Glutamatergic neuron (in vitro differentiated cells): Measurements from ENCODE around the gene BARHL2. TPM values are rescaled to one million over a fixed set of nuclear protein-coding genes. Genes with fewer than 3 reads are reported as not detected.

Experiments used
- DNase-seq: peaks from one replicate; pipeline ENCODE4 v3.0.0; 2022
- H3K27ac Mint-ChIP-seq: one replicate; pipeline ENCODE4 v1.8.0; 2020; ENCODE audit warnings: mild to moderate bottlenecking, mixed read lengths, inconsistent platforms; ENCODE audit not compliant: unreplicated experiment
- H3K27me3 Mint-ChIP-seq: one replicate; pipeline ENCODE4 v1.8.0; 2020; ENCODE audit warnings: mild to moderate bottlenecking, moderate library complexity, mixed read lengths, inconsistent platforms; ENCODE audit not compliant: unreplicated experiment
- H3K36me3 Mint-ChIP-seq: one replicate; pipeline ENCODE4 v1.8.0; 2020; ENCODE audit warnings: mild to moderate bottlenecking, mixed read lengths, inconsistent platforms; ENCODE audit not compliant: unreplicated experiment
- H3K4me1 Mint-ChIP-seq: one replicate; pipeline ENCODE4 v1.8.0; 2020; ENCODE audit warnings: mild to moderate bottlenecking, low read depth, mixed read lengths, inconsistent platforms; ENCODE audit not compliant: unreplicated experiment
- H3K4me3 Mint-ChIP-seq: one replicate; pipeline ENCODE4 v1.8.0; 2020; ENCODE audit warnings: mild to moderate bottlenecking, mixed read lengths, inconsistent platforms; ENCODE audit not compliant: unreplicated experiment
- H3K9me3 Mint-ChIP-seq: one replicate; pipeline ENCODE4 v1.8.0; 2020; ENCODE audit warnings: mild to moderate bottlenecking, moderate library complexity, mixed read lengths, inconsistent platforms; ENCODE audit not compliant: unreplicated experiment
- CTCF ChIP-seq: fragments of 200-600 bp; sonication (generic); IDR thresholded peaks from one replicate; pipeline ENCODE4 v1.5.0; 2021; ENCODE audit not compliant: partially characterized antibody, unreplicated experiment
- total RNA-seq: library from RNA; stranded (reverse); fragmentation: NEBNext Ultra II Directional; extraction: Animal tissue kit (Norgen Biotek cat#: 25700); gene quantifications from one replicate; pipeline ENCODE4 v1.2.1, GENCODE V29; 2021; ENCODE audit not compliant: unreplicated experiment

BARHL2 gene
- total RNA-seq, 1 donor from 2014 or later, result 0.27 TPM

- no peak for TF ChIP-seq CTCF
- Mint-ChIP-seq H3K36me3 (no peaks in the 10 kb centered on the region), H3K9me3 (peaks cover 3% of the 10 kb centered on the region), H3K4me3 (no peak overlapping the region), H3K27ac (no peak overlapping the region), H3K27me3 (peaks cover 3% of the 10 kb centered on the region), H3K4me1 (no peaks in the 10 kb centered on the region)
- DNase-seq, result no peak
These were observed 44.1 kb upstream of the BARHL2 start for GRCh38 chr1:90761156-90761555.

GRCh38 chr1:90753556-90753955, 36.5 kb upstream of the BARHL2 start:
- Mint-ChIP-seq H3K27ac (no peak overlapping the region), H3K9me3 (no peaks in the 10 kb centered on the region), H3K4me1 (no peaks in the 10 kb centered on the region), H3K36me3 (no peaks in the 10 kb centered on the region), H3K27me3 (no peaks in the 10 kb centered on the region), H3K4me3 (no peak overlapping the region)
- no peak for DNase-seq
- no peak for TF ChIP-seq CTCF

- no peak for TF ChIP-seq CTCF
- no peak overlapping the region for H3K4me3 Mint-ChIP-seq
- H3K27me3 Mint-ChIP-seq, result no peaks in the 10 kb centered on the region
- no peaks in the 10 kb centered on the region for H3K36me3 Mint-ChIP-seq
- H3K9me3 Mint-ChIP-seq, result no peaks in the 10 kb centered on the region
- no peak for DNase-seq
- H3K27ac Mint-ChIP-seq, result no peak overlapping the region
- no peaks in the 10 kb centered on the region for H3K4me1 Mint-ChIP-seq
These were observed 31.6 kb upstream of the BARHL2 start for GRCh38 chr1:90748668-90749067.

DNA sequence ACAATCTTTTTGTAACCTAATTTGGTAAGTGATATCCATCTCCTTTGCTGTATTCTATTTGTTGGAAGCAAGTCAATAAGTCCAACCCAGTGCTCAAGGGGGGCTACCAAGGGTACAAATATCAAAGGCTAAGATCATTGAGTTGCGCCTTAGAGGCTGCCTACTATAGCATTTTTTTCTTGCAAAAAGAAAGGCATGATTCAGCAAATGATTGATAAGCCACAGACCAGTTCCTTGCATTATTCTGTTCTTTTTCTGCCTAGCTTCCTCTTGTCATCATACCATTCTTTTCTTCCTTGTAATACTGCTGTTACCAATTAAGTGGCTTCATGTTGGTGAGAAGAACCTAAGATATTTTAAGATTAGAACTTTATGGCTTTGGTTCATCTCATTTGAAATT, 29.8 kb upstream of the BARHL2 start:
- H3K27me3 Mint-ChIP-seq, result no peaks in the 10 kb centered on the region
- no peak overlapping the region for H3K4me3 Mint-ChIP-seq
- H3K9me3 Mint-ChIP-seq, result no peaks in the 10 kb centered on the region
- DNase-seq, result no peak
- no peak for TF ChIP-seq CTCF
- no peak overlapping the region for H3K27ac Mint-ChIP-seq
- no peaks in the 10 kb centered on the region for H3K4me1 Mint-ChIP-seq
- H3K36me3 Mint-ChIP-seq, result no peaks in the 10 kb centered on the region

DNA sequence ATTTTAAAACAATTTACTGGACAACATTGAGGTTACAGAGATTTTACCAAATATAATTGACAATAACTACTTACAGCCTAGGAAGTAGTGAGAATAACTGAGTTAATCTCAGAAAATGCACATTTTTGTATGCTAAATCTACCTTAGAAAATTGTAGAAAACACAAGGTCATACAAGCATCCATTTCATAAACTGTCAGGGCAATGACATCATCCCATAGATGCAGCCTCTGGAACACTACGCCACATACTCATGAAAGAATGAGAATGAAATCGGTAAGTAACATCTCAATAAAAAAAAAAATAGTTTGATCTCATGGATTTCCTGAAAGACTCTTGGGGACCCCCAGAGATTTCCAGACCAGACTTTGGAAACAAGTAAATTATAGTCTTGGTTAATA, 28.9 kb upstream of the BARHL2 start:
- no peak for DNase-seq
- no peaks in the 10 kb centered on the region for H3K27me3 Mint-ChIP-seq
- no peaks in the 10 kb centered on the region for H3K4me1 Mint-ChIP-seq
- no peaks in the 10 kb centered on the region for H3K36me3 Mint-ChIP-seq
- H3K4me3 Mint-ChIP-seq, result no peak overlapping the region
- no peaks in the 10 kb centered on the region for H3K9me3 Mint-ChIP-seq
- TF ChIP-seq CTCF, result no peak
- H3K27ac Mint-ChIP-seq, result no peak overlapping the region
